Gastrocnemius medialis (tissue), 4 donors: ENCODE results near the gene UMOD.
"Not testable (repeated sequence)": the region's sequence is repeated elsewhere in the genome, so short reads cannot be mapped to it uniquely, and the experiment has no call there.

ENCODE experiments used
- CTCF ChIP-seq, 5 experiments: fragments of 450-650 bp in 3 of 5; fragments of 200-600 bp in 2 of 5; sonication (generic) in 2 of 5; IDR thresholded peaks in 4 of 5; conservative IDR thresholded peaks in 1 of 5; 1 replicate in 4 of 5; 2 replicates in 1 of 5; pipeline ENCODE4 v1.5.1; 2016 to 2019; ENCODE audit warnings: antibody characterized with exemption in 5 of 5, mild to moderate bottlenecking in 3 of 5, moderate library complexity in 3 of 5
- POLR2A ChIP-seq, 2 donors: fragments of 450-650 bp; IDR thresholded peaks; one replicate each; pipeline ENCODE4 v1.6.1; 2017; ENCODE audit warnings: antibody characterized with exemption in 2 of 2, mild to moderate bottlenecking in 2 of 2, moderate library complexity in 2 of 2

- TF ChIP-seq CTCF (IDR thresholded peaks at IDR 0.05 in 4 of 5, conservative IDR thresholded peaks at IDR 0.05 in 1 of 5); POLR2A (IDR thresholded peaks at IDR 0.05): not testable (repeated sequence)
Measured at GRCh38 chr16:20312536-20313095, 39.9 kb downstream of the UMOD start.
